SK-N-SH treated with all-trans-retinoic acid at 6 μM for 48 hours (cell line): ENCODE measurements around the gene RCOR1.

ENCODE experiments used
- ATAC-seq: fragments of 200-7000 bp; cut with Tn5 transposase; 3 replicates; pipeline ENCODE4 v1.9.1; 2020; ENCODE audit warnings: mild to moderate bottlenecking, moderate library complexity
- ARNTL ChIP-seq: fragments of 450-650 bp; formaldehyde crosslinking; IDR thresholded peaks from 2 replicates; pipeline ENCODE4 v1.5.0; 2020; ENCODE audit warnings: low read depth, mild to moderate bottlenecking, moderate library complexity, borderline replicate concordance
- BACH2 ChIP-seq: fragments of 250-450 bp; sonication (Bioruptor Pico); IDR thresholded peaks from 2 replicates; pipeline ENCODE4 v1.9.0; 2021; ENCODE audit warnings: mild to moderate bottlenecking, borderline replicate concordance
- CSDC2 ChIP-seq: fragments of 250-450 bp; sonication (Bioruptor Pico); IDR thresholded peaks from 2 replicates; pipeline ENCODE4 v1.5.0; 2020; ENCODE audit warnings: mild to moderate bottlenecking, moderate library complexity
- ESRRG ChIP-seq: fragments of 250-450 bp; sonication (Bioruptor Pico); IDR thresholded peaks from 2 replicates; pipeline ENCODE4 v1.6.1; 2021; ENCODE audit warnings: mild to moderate bottlenecking
- GLIS3 ChIP-seq: fragments of 250-450 bp; sonication (Bioruptor Pico); IDR thresholded peaks from 2 replicates; pipeline ENCODE4 v1.5.0; 2020; ENCODE audit warnings: mild to moderate bottlenecking, moderate library complexity
- OSR1 ChIP-seq: fragments of 250-450 bp; sonication (Bioruptor Pico); IDR thresholded peaks from 2 replicates; pipeline ENCODE4 v1.8.0; 2022; ENCODE audit warnings: moderate library complexity, mild to moderate bottlenecking, inconsistent platforms
- PPARA ChIP-seq: fragments of 250-450 bp; sonication (Bioruptor Pico); IDR thresholded peaks from 2 replicates; pipeline ENCODE4 v1.5.0; 2020; ENCODE audit warnings: mild to moderate bottlenecking, borderline replicate concordance
- RARB ChIP-seq: fragments of 250-450 bp; sonication (Bioruptor Pico); IDR thresholded peaks from 2 replicates; pipeline ENCODE4 v1.8.0; 2021; ENCODE audit warnings: mild to moderate bottlenecking, moderate library complexity
- SNAI2 ChIP-seq: fragments of 250-450 bp; sonication (Bioruptor Pico); IDR thresholded peaks from 2 replicates; pipeline ENCODE4 v1.5.0; 2020; ENCODE audit warnings: mild to moderate bottlenecking, moderate library complexity
- TCF4 ChIP-seq: fragments of 250-450 bp; sonication (Bioruptor Pico); IDR thresholded peaks from 2 replicates; pipeline ENCODE4 v1.8.0; 2021; ENCODE audit warnings: mild to moderate bottlenecking, moderate library complexity, borderline replicate concordance
- TOX ChIP-seq: fragments of 250-450 bp; sonication (Bioruptor Pico); IDR thresholded peaks from 2 replicates; pipeline ENCODE4 v1.8.0; 2021; ENCODE audit warnings: mild to moderate bottlenecking, moderate library complexity, borderline replicate concordance
- ZC3H10 ChIP-seq: fragments of 250-450 bp; sonication (Bioruptor Pico); IDR thresholded peaks from 2 replicates; pipeline ENCODE4 v1.5.1; 2021; ENCODE audit warnings: mild to moderate bottlenecking, moderate library complexity
- ZFP30 ChIP-seq: fragments of 450-650 bp; formaldehyde crosslinking; IDR thresholded peaks from 2 replicates; pipeline ENCODE4 v1.5.0; 2022; ENCODE audit warnings: mild to moderate bottlenecking, moderate library complexity
- ZNF70 ChIP-seq: fragments of 450-650 bp; formaldehyde crosslinking; IDR thresholded peaks from 2 replicates; pipeline ENCODE4 v1.5.0; 2020; ENCODE audit warnings: mild to moderate bottlenecking, moderate library complexity
- ZNF8 ChIP-seq: fragments of 450-650 bp; formaldehyde crosslinking; IDR thresholded peaks from 2 replicates; pipeline ENCODE4 v1.5.0; 2020; ENCODE audit warnings: mild to moderate bottlenecking, moderate library complexity
- TF ChIP-seq, protein P1 (sequence below): fragments of 250-450 bp; sonication (Bioruptor Pico); IDR thresholded peaks from 2 replicates; pipeline ENCODE4 v1.5.0; 2020; ENCODE audit warnings: mild to moderate bottlenecking, moderate library complexity
- TF ChIP-seq, protein P2 (sequence below): fragments of 250-450 bp; sonication (Bioruptor Pico); IDR thresholded peaks from 2 replicates; pipeline ENCODE4 v1.8.0; 2020; ENCODE audit warnings: mild to moderate bottlenecking, moderate library complexity, borderline replicate concordance
- TF ChIP-seq, protein P3 (sequence below): fragments of 250-450 bp; sonication (Bioruptor Pico); IDR thresholded peaks from 2 replicates; pipeline ENCODE4 v1.5.1; 2020; ENCODE audit warnings: low read depth, mild to moderate bottlenecking, moderate library complexity
- TF ChIP-seq, protein P4 (sequence below): fragments of 250-450 bp; sonication (Bioruptor Pico); IDR thresholded peaks from 2 replicates; pipeline ENCODE4 v1.5.1; 2021; ENCODE audit warnings: mild to moderate bottlenecking, moderate library complexity
- TF ChIP-seq, protein P5 (sequence below): fragments of 250-450 bp; sonication (Bioruptor Pico); IDR thresholded peaks from 2 replicates; pipeline ENCODE4 v1.8.0; 2021; ENCODE audit warnings: low read depth, mild to moderate bottlenecking, moderate library complexity, borderline replicate concordance

Gene RCOR1

DNA sequence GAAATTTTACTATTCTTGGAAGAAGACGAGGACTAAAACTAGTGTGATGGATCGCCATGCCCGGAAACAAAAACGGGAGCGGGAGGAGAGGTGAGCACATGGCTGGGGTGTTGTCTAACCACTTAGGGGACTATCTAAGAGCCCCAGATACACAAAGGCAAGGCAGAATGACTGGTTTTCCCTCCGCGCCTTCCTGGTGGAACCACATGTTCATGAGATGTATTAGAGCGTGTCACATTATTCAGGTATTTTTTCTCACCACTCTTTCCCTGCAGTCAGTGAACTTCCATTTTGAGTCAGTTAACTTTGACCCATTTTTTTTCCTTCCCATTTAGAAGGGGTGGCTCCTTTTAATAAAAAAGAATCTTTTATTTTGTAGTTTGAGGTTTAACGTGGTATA lies 116.0 kb downstream of the RCOR1 start:
- no peak for ATAC-seq
- no peak for TF ChIP-seq TCF4
- TF ChIP-seq, protein P1, sequence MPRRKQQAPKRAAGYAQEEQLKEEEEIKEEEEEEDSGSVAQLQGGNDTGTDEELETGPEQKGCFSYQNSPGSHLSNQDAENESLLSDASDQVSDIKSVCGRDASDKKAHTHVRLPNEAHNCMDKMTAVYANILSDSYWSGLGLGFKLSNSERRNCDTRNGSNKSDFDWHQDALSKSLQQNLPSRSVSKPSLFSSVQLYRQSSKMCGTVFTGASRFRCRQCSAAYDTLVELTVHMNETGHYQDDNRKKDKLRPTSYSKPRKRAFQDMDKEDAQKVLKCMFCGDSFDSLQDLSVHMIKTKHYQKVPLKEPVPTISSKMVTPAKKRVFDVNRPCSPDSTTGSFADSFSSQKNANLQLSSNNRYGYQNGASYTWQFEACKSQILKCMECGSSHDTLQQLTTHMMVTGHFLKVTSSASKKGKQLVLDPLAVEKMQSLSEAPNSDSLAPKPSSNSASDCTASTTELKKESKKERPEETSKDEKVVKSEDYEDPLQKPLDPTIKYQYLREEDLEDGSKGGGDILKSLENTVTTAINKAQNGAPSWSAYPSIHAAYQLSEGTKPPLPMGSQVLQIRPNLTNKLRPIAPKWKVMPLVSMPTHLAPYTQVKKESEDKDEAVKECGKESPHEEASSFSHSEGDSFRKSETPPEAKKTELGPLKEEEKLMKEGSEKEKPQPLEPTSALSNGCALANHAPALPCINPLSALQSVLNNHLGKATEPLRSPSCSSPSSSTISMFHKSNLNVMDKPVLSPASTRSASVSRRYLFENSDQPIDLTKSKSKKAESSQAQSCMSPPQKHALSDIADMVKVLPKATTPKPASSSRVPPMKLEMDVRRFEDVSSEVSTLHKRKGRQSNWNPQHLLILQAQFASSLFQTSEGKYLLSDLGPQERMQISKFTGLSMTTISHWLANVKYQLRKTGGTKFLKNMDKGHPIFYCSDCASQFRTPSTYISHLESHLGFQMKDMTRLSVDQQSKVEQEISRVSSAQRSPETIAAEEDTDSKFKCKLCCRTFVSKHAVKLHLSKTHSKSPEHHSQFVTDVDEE (CRISPR knock-in tag): no peak
- no peak for TF ChIP-seq BACH2 (CRISPR knock-in tag)
- no peak for TF ChIP-seq ESRRG
- TF ChIP-seq OSR1 (CRISPR knock-in tag): no peak
- no peak for TF ChIP-seq ARNTL (CRISPR knock-in tag)
- TF ChIP-seq, protein P2, sequence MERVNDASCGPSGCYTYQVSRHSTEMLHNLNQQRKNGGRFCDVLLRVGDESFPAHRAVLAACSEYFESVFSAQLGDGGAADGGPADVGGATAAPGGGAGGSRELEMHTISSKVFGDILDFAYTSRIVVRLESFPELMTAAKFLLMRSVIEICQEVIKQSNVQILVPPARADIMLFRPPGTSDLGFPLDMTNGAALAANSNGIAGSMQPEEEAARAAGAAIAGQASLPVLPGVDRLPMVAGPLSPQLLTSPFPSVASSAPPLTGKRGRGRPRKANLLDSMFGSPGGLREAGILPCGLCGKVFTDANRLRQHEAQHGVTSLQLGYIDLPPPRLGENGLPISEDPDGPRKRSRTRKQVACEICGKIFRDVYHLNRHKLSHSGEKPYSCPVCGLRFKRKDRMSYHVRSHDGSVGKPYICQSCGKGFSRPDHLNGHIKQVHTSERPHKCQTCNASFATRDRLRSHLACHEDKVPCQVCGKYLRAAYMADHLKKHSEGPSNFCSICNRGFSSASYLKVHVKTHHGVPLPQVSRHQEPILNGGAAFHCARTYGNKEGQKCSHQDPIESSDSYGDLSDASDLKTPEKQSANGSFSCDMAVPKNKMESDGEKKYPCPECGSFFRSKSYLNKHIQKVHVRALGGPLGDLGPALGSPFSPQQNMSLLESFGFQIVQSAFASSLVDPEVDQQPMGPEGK (CRISPR knock-in tag): no peak
- TF ChIP-seq RARB (CRISPR knock-in tag): no peak
- no peak for TF ChIP-seq ZFP30 (CRISPR knock-in tag)
- TF ChIP-seq, protein P3, sequence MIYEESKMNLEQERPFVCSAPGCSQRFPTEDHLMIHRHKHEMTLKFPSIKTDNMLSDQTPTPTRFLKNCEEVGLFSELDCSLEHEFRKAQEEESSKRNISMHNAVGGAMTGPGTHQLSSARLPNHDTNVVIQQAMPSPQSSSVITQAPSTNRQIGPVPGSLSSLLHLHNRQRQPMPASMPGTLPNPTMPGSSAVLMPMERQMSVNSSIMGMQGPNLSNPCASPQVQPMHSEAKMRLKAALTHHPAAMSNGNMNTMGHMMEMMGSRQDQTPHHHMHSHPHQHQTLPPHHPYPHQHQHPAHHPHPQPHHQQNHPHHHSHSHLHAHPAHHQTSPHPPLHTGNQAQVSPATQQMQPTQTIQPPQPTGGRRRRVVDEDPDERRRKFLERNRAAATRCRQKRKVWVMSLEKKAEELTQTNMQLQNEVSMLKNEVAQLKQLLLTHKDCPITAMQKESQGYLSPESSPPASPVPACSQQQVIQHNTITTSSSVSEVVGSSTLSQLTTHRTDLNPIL (CRISPR knock-in tag): no peak

DNA sequence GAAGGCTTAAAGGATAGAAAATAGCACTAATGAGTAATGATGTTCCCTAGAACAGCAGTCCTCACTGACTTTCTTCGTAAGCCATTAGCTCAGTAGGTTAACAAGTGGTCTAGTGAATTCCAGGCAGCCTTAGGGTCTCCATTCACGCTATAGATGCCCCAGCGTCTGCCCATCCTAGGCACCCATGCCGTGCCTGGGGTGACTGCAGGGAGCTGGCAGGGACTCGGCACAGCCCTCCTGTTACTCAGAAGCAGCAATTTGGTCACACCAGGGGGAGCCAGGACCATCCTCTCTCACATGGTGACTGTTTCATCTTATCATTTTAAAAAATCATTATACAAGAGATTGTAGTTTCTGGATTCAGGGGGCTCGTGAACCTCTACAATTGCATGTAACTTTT lies 118.8 kb downstream of the RCOR1 start:
- peak; percentile 37; the same call in 2 of the 3 replicates for ATAC-seq
- no peak for TF ChIP-seq GLIS3 (CRISPR knock-in tag)
- no peak for TF ChIP-seq TOX (CRISPR knock-in tag)
- no peak for TF ChIP-seq ZFP30 (CRISPR knock-in tag)
- TF ChIP-seq RARB (CRISPR knock-in tag): no peak
- TF ChIP-seq BACH2 (CRISPR knock-in tag): no peak
- no peak for TF ChIP-seq ARNTL (CRISPR knock-in tag)
- TF ChIP-seq, protein P3 (CRISPR knock-in tag): no peak
- no peak for TF ChIP-seq CSDC2 (CRISPR knock-in tag)
- no peak for TF ChIP-seq ZNF70 (CRISPR knock-in tag)
- TF ChIP-seq, protein P4, sequence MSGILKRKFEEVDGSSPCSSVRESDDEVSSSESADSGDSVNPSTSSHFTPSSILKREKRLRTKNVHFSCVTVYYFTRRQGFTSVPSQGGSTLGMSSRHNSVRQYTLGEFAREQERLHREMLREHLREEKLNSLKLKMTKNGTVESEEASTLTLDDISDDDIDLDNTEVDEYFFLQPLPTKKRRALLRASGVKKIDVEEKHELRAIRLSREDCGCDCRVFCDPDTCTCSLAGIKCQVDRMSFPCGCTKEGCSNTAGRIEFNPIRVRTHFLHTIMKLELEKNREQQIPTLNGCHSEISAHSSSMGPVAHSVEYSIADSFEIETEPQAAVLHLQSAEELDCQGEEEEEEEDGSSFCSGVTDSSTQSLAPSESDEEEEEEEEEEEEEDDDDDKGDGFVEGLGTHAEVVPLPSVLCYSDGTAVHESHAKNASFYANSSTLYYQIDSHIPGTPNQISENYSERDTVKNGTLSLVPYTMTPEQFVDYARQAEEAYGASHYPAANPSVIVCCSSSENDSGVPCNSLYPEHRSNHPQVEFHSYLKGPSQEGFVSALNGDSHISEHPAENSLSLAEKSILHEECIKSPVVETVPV: no peak
- TF ChIP-seq ZNF8 (CRISPR knock-in tag): no peak

DNA sequence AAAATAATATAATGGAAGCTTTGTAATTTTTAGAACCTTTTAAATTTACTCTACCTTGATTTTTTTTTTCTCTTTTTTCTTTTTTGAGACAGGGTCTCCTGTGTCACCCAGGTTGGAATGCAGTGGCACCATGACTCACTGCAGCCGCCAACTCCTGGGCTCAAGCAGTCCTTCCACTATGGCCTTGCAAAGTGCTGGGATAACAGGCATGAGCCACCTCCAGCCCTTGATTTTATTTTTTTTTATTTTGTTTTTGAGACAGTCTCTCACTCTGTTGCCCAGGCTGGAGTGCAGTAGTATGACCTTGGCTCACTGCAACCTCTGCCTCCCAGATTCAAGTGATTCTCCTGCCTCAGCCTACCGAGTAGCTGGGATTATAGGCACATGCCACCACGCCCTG lies 119.5 kb downstream of the RCOR1 start:
- ATAC-seq: no peak
- TF ChIP-seq SNAI2 (CRISPR knock-in tag) (no peak), OSR1 (CRISPR knock-in tag) (no peak), ZNF70 (CRISPR knock-in tag) (no peak), ARNTL (CRISPR knock-in tag) (no peak), ZC3H10 (CRISPR knock-in tag) (no peak), RARB (CRISPR knock-in tag) (no peak), ZFP30 (CRISPR knock-in tag) (no peak), TOX (CRISPR knock-in tag) (no peak)

DNA sequence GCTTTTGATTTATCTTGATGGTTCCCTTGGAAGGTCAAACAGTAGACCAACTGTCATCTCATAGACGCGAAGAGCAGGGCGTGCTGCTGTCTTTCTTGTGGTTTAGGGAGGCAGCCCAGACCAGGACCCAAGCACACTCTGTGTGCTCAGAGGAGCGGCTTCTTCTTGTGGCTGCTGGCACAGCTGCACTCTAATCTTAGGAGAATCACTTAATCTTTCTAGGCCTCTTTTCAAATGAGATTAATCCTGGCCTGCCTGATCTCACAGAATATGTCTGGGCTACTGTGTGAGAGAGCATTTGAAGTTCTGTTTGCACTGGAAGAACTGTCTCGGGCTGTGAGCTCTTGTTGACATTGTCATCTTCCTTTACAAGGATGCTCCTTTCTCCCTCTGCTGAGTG lies 124.8 kb downstream of the RCOR1 start:
- no peak for ATAC-seq
- no peak for TF ChIP-seq ZFP30 (CRISPR knock-in tag)
- TF ChIP-seq, protein P5, sequence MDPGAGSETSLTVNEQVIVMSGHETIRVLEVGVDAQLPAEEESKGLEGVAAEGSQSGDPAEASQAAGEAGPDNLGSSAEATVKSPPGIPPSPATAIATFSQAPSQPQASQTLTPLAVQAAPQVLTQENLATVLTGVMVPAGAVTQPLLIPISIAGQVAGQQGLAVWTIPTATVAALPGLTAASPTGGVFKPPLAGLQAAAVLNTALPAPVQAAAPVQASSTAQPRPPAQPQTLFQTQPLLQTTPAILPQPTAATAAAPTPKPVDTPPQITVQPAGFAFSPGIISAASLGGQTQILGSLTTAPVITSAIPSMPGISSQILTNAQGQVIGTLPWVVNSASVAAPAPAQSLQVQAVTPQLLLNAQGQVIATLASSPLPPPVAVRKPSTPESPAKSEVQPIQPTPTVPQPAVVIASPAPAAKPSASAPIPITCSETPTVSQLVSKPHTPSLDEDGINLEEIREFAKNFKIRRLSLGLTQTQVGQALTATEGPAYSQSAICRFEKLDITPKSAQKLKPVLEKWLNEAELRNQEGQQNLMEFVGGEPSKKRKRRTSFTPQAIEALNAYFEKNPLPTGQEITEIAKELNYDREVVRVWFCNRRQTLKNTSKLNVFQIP (CRISPR knock-in tag): no peak
- TF ChIP-seq, protein P4: no peak
- no peak for TF ChIP-seq ZNF8 (CRISPR knock-in tag)
- no peak for TF ChIP-seq PPARA
- no peak for TF ChIP-seq ARNTL (CRISPR knock-in tag)
- TF ChIP-seq ZC3H10 (CRISPR knock-in tag): no peak
- TF ChIP-seq SNAI2 (CRISPR knock-in tag): no peak
- no peak for TF ChIP-seq TOX (CRISPR knock-in tag)
- TF ChIP-seq RARB (CRISPR knock-in tag): no peak
- TF ChIP-seq, protein P2 (CRISPR knock-in tag): no peak
